HL-60 (cell line): ENCODE data around the gene CTDSPL2.

Source experiments
- CTCF ChIP-seq: IDR thresholded peaks from one replicate; pipeline ENCODE4 v1.5.1; 2011; ENCODE audit warnings: low read length, control low read depth, inconsistent platforms; ENCODE audit not compliant: insufficient read depth
- GABPA ChIP-seq: IDR thresholded peaks from 2 replicates; pipeline ENCODE4 v1.6.1; 2012; ENCODE audit warnings: low read depth
- POLR2AphosphoS5 ChIP-seq: IDR thresholded peaks from 2 replicates; pipeline ENCODE4 v1.6.1; 2012; ENCODE audit warnings: low read depth
- REST ChIP-seq: IDR thresholded peaks from 2 replicates; pipeline ENCODE4 v1.6.1; 2012; ENCODE audit warnings: low read depth; ENCODE audit not compliant: insufficient replicate concordance
- SPI1 ChIP-seq: IDR thresholded peaks from 2 replicates; pipeline ENCODE4 v1.6.1; 2012; ENCODE audit warnings: low read depth, mild to moderate bottlenecking, borderline replicate concordance

- TF ChIP-seq CTCF (no peak), GABPA (no peak), SPI1 (no peak), POLR2AphosphoS5 (no peak), REST (no peak)
Observed at GRCh38 chr15:44471885-44472455, 44.5 kb downstream of the CTDSPL2 start.
